Measurements from ENCODE around the gene PLCH1.

- TF ChIP-seq CTCF (IDR thresholded peaks at IDR 0.05): no peak
- no peak for TF ChIP-seq POLR2A (IDR thresholded peaks at IDR 0.05)
- no peak for TF ChIP-seq EP300 (IDR thresholded peaks at IDR 0.05)
- no peak for TF ChIP-seq POLR2AphosphoS5 (IDR thresholded peaks at IDR 0.05)
Measured at GRCh38 chr3:155744626-155745324, at the start of gene PLCH1.
